ENCODE results near the gene OR2Y1.

Gene OR2Y1

GRCh38 chr5:180786531-180787398, 46.9 kb upstream of the OR2Y1 start:
- Histone ChIP-seq H3K36me3 (ENCODE audit: insufficient read depth, low read length) (peaks cover 34% of the 10 kb centered on the region), H3K4me2 (ENCODE audit: low read length) (no peak overlapping the region), H3K4me3 (ENCODE audit: low read depth, low read length, poor library complexity, severe bottlenecking) (no peak overlapping the region), H3K79me2 (ENCODE audit: insufficient read depth, low read length) (no peaks in the 10 kb centered on the region), H3K27me3 (ENCODE audit: insufficient read depth, low read length) (no peaks in the 10 kb centered on the region; the same call in 1 of the 2 replicates), H3F3A (ENCODE audit: insufficient read depth, low read length) (no peaks in the 10 kb centered on the region), H3K9me3 (ENCODE audit: low read length) (no peaks in the 10 kb centered on the region), H2AFZ (ENCODE audit: low read length) (no peak overlapping the region), H3K4me1 (ENCODE audit: insufficient read depth, low read length, severe bottlenecking) (peaks cover 20% of the 10 kb centered on the region), H3K9ac (ENCODE audit: low read length) (peak overlapping the region; percentile 29; the same call in 1 of the 2 replicates), H3K27ac (ENCODE audit: low read depth, low read length, poor library complexity, severe bottlenecking) (peak overlapping the region; percentile 17), H3K9me2 (ENCODE audit: low read depth, low read length) (no peaks in the 10 kb centered on the region), H4K20me1 (ENCODE audit: insufficient read depth, low read length) (no peaks in the 10 kb centered on the region)
- TF ChIP-seq CTCF (IDR thresholded peaks at IDR 0.05; ENCODE audit: low read length), result 0 out of 2 replicates have a peak, but pooled peaks have one; percentile 11
- no peak for TF ChIP-seq EZH2 (IDR thresholded peaks at IDR 0.05; ENCODE audit: borderline replicate concordance, low read length)

DNA sequence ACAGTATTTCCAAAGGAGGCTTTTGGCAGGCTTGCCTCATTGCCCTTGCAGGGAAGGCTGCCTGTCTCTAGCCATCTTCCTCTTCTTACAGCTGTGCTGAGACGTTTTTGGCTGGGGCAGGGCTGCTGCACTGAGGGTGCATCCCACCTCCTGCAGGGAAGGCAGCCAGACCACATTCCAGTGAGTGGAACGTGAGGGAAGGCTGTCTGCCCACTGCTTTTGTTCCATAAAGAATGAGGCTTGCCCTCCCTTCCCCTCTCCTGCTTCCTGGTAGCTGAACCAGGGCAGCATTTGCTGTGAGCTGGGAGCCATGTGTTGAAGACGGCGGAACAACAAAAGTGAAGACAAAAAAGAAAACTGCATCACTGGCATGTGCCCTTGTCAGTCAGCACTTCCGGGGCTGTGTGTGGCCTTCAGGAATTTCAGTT, 46.0 kb upstream of the OR2Y1 start:
- H3K4me2 ChIP-seq (ENCODE audit: low read length), result no peak overlapping the region
- peak overlapping the region; percentile 5 for H3K27ac ChIP-seq (ENCODE audit: low read depth, low read length, poor library complexity, severe bottlenecking)
- no peak overlapping the region for H3K9ac ChIP-seq (ENCODE audit: low read length)
- H3K27me3 ChIP-seq (ENCODE audit: insufficient read depth, low read length), result no peaks in the 10 kb centered on the region; the same call in 1 of the 2 replicates
- H3K36me3 ChIP-seq (ENCODE audit: insufficient read depth, low read length), result peaks cover 24% of the 10 kb centered on the region
- peaks cover 20% of the 10 kb centered on the region for H3K4me1 ChIP-seq (ENCODE audit: insufficient read depth, low read length, severe bottlenecking)
- H3K79me2 ChIP-seq (ENCODE audit: insufficient read depth, low read length), result no peaks in the 10 kb centered on the region
- H3K9me2 ChIP-seq (ENCODE audit: low read depth, low read length), result no peaks in the 10 kb centered on the region
- H3K9me3 ChIP-seq (ENCODE audit: low read length), result no peaks in the 10 kb centered on the region
- TF ChIP-seq CTCF (IDR thresholded peaks at IDR 0.05; ENCODE audit: low read length) (no peak), EZH2 (IDR thresholded peaks at IDR 0.05; ENCODE audit: borderline replicate concordance, low read length) (no peak)
- no peak overlapping the region for H3K4me3 ChIP-seq (ENCODE audit: low read depth, low read length, poor library complexity, severe bottlenecking)
- H4K20me1 ChIP-seq (ENCODE audit: insufficient read depth, low read length), result no peaks in the 10 kb centered on the region
- no peak overlapping the region for H2AFZ ChIP-seq (ENCODE audit: low read length)
- no peaks in the 10 kb centered on the region for H3F3A ChIP-seq (ENCODE audit: insufficient read depth, low read length)

GRCh38 chr5:180785121-180785781, 45.4 kb upstream of the OR2Y1 start:
- H3K79me2 ChIP-seq (ENCODE audit: insufficient read depth, low read length), result no peaks in the 10 kb centered on the region
- no peaks in the 10 kb centered on the region for H3K9me2 ChIP-seq (ENCODE audit: low read depth, low read length)
- peaks cover 20% of the 10 kb centered on the region for H3K4me1 ChIP-seq (ENCODE audit: insufficient read depth, low read length, severe bottlenecking)
- TF ChIP-seq EZH2 (IDR thresholded peaks at IDR 0.05; ENCODE audit: borderline replicate concordance, low read length) (no peak), CTCF (IDR thresholded peaks at IDR 0.05; ENCODE audit: low read length) (no peak)
- no peak overlapping the region for H3K4me2 ChIP-seq (ENCODE audit: low read length)
- H3K9ac ChIP-seq (ENCODE audit: low read length), result no peak overlapping the region
- H4K20me1 ChIP-seq (ENCODE audit: insufficient read depth, low read length), result no peaks in the 10 kb centered on the region
- no peaks in the 10 kb centered on the region for H3F3A ChIP-seq (ENCODE audit: insufficient read depth, low read length)
- peak overlapping the region; percentile 5 for H3K27ac ChIP-seq (ENCODE audit: low read depth, low read length, poor library complexity, severe bottlenecking)
- H3K36me3 ChIP-seq (ENCODE audit: insufficient read depth, low read length), result peaks cover 19% of the 10 kb centered on the region
- no peaks in the 10 kb centered on the region; the same call in 1 of the 2 replicates for H3K27me3 ChIP-seq (ENCODE audit: insufficient read depth, low read length)
- no peaks in the 10 kb centered on the region for H3K9me3 ChIP-seq (ENCODE audit: low read length)
- no peak overlapping the region for H2AFZ ChIP-seq (ENCODE audit: low read length)
- no peak overlapping the region for H3K4me3 ChIP-seq (ENCODE audit: low read depth, low read length, poor library complexity, severe bottlenecking)

All from OCI-LY1 (cell line).